H1 (cell line): ENCODE measurements around the gene SEMA3G. TPM values are rescaled to one million over a fixed set of nuclear protein-coding genes. Genes with fewer than 3 reads are reported as not detected.

Source experiments
- CTCF ChIA-PET: fragments of 300-600 bp; sonication (Branson Sonifier 250); formaldehyde crosslinking; loops from one replicate; lab custom pipeline; 2021; ENCODE audit not compliant: partially characterized antibody; lab: Charles Lee
- POLR2A ChIA-PET: fragments of 300-600 bp; sonication (Branson Sonifier 250); formaldehyde crosslinking; loops from one replicate; lab custom pipeline; 2021; ENCODE audit warnings: inconsistent platforms; ENCODE audit not compliant: partially characterized antibody; lab: Charles Lee
- DNase-seq, 2 experiments: peaks; one replicate each; pipeline versions ENCODE4 v3.0.0 to v3.0.0-alpha.2; 2010 to 2022; ENCODE audit warnings: low spot score in 2 of 2, low read depth in 1 of 2, mixed read lengths in 1 of 2
- FAIRE-seq: peaks from 2 replicates; lab custom pipeline; 2011; peaks lifted over from hg19 to GRCh38; lab: Jason Lieb, UNC
- H2AFZ ChIP-seq: 2 replicates; pipeline ENCODE4 v1.8.1; 2012; ENCODE audit warnings: low read length, inconsistent platforms
- H2AK5ac ChIP-seq: 2 replicates; pipeline ENCODE4 v1.6.1; 2013; ENCODE audit warnings: low read depth, low read length
- H2BK120ac ChIP-seq: replicated peaks from 2 replicates; pipeline ENCODE3; 2013; ENCODE audit warnings: low read depth, low read length, inconsistent platforms
- H2BK12ac ChIP-seq: 2 replicates; pipeline ENCODE4 v1.6.1; 2013; ENCODE audit warnings: low read depth, low read length
- H2BK15ac ChIP-seq: 2 replicates; pipeline ENCODE4 v1.6.1; 2013; ENCODE audit warnings: low read length
- H2BK20ac ChIP-seq: 2 replicates; pipeline ENCODE4 v1.6.1; 2013; ENCODE audit warnings: low read length
- H2BK5ac ChIP-seq: 2 replicates; pipeline ENCODE4 v1.6.1; 2013; ENCODE audit warnings: low read depth, low read length
- H3K14ac ChIP-seq: 2 replicates; pipeline ENCODE4 v1.6.1; 2013; ENCODE audit warnings: inconsistent platforms; ENCODE audit not compliant: insufficient read length
- H3K18ac ChIP-seq: 2 replicates; pipeline ENCODE4 v1.6.1; 2013; ENCODE audit warnings: low read length; ENCODE audit errors: extremely low read depth
- H3K23ac ChIP-seq: 2 replicates; pipeline ENCODE4 v1.6.1; 2013; ENCODE audit warnings: inconsistent platforms; ENCODE audit not compliant: insufficient read length
- H3K23me2 ChIP-seq: 2 replicates; pipeline ENCODE4 v1.6.1; 2013; ENCODE audit warnings: low read depth, low read length
- H3K27ac ChIP-seq: 2 replicates; pipeline ENCODE4 v1.6.1; 2011; ENCODE audit warnings: low read depth, low read length, inconsistent platforms
- H3K27me3 ChIP-seq, 4 experiments: replicated peaks in 1 of 4; 1 replicate in 1 of 4; 2 replicates in 3 of 4; pipeline versions ENCODE4 v1.6.1 to v1.8.1; 2011 to 2013; ENCODE audit warnings: low read length in 3 of 4, mild to moderate bottlenecking in 3 of 4, inconsistent platforms in 2 of 4, mixed read lengths in 2 of 4, moderate library complexity in 1 of 4; ENCODE audit not compliant: control insufficient read depth in 3 of 4, insufficient read depth in 3 of 4; ENCODE audit errors: extremely low read depth in 1 of 4
- H3K36me3 ChIP-seq, 4 experiments: 2 replicates each; pipeline versions ENCODE4 v1.6.1 to v1.8.1; 2011 to 2013; ENCODE audit warnings: mild to moderate bottlenecking in 4 of 4, low read length in 3 of 4, moderate library complexity in 2 of 4, control low read depth in 1 of 4, inconsistent platforms in 1 of 4; ENCODE audit not compliant: insufficient read depth in 4 of 4, control insufficient read depth in 2 of 4
- H3K4ac ChIP-seq: replicated peaks from 2 replicates; pipeline ENCODE3; 2013; ENCODE audit warnings: low read length, low read depth, mixed read lengths, inconsistent platforms; ENCODE audit not compliant: insufficient read length
- H3K4me1 ChIP-seq, 4 experiments: replicated peaks in 1 of 4; 1 replicate in 1 of 4; 2 replicates in 3 of 4; pipeline versions ENCODE4 v1.6.1 to v1.8.1; 2011 to 2013; ENCODE audit warnings: low read length in 3 of 4, inconsistent platforms in 2 of 4, mixed read lengths in 1 of 4; ENCODE audit not compliant: insufficient read depth in 4 of 4, control insufficient read depth in 3 of 4
- H3K4me2 ChIP-seq, 2 experiments: 2 replicates each; pipeline versions ENCODE4 v1.6.1 to v1.8.1; 2011 to 2013; ENCODE audit warnings: low read depth in 2 of 2, low read length in 2 of 2, control low read depth in 1 of 2, inconsistent platforms in 1 of 2, mild to moderate bottlenecking in 1 of 2; ENCODE audit not compliant: insufficient read depth in 1 of 2
- H3K4me3 ChIP-seq, 4 experiments: fragments of 200-600, 300-600 bp in 1 of 4; sonication (generic), shearing (Covaris generic), sonication (Bioruptor Twin) in 1 of 4; 2 replicates each; pipeline versions ENCODE4 v1.5.1 to v1.8.1; 2011 to 2016; ENCODE audit warnings: low read length in 4 of 4, low read depth in 3 of 4, control low read depth in 2 of 4, inconsistent platforms in 2 of 4, mild to moderate bottlenecking in 2 of 4, mixed read lengths in 1 of 4, moderate library complexity in 1 of 4; ENCODE audit not compliant: insufficient read depth in 2 of 4; ENCODE audit errors: extremely low read depth in 1 of 4
- H3K56ac ChIP-seq: replicated peaks from 2 replicates; pipeline ENCODE3; 2013; ENCODE audit warnings: low read depth, mild to moderate bottlenecking, mixed read lengths, low read length, inconsistent platforms; ENCODE audit not compliant: insufficient read length
- H3K79me1 ChIP-seq: 2 replicates; pipeline ENCODE4 v1.6.1; 2013; ENCODE audit warnings: low read depth, low read length, control low read depth
- H3K79me2 ChIP-seq, 2 experiments: 2 replicates each; pipeline versions ENCODE4 v1.6.1 to v1.8.1; 2012 to 2013; ENCODE audit warnings: low read length in 2 of 2, mild to moderate bottlenecking in 2 of 2, inconsistent platforms in 1 of 2; ENCODE audit not compliant: insufficient read depth in 2 of 2, control insufficient read depth in 1 of 2
- H3K9ac ChIP-seq, 4 experiments: replicated peaks in 1 of 4; 1 replicate in 1 of 4; 2 replicates in 3 of 4; pipeline versions ENCODE4 v1.6.1 to v1.8.1; 2011 to 2013; ENCODE audit warnings: low read depth in 3 of 4, low read length in 3 of 4, control low read depth in 2 of 4, mild to moderate bottlenecking in 2 of 4, moderate library complexity in 2 of 4, inconsistent platforms in 1 of 4; ENCODE audit errors: extremely low read depth in 1 of 4
- H3K9me3 ChIP-seq, 2 experiments: 2 replicates each; pipeline versions ENCODE4 v1.6.1 to v1.8.1; 2012 to 2013; ENCODE audit warnings: mild to moderate bottlenecking in 2 of 2, moderate library complexity in 2 of 2, control low read depth in 1 of 2, inconsistent platforms in 1 of 2, low read depth in 1 of 2, low read length in 1 of 2, mixed read lengths in 1 of 2; ENCODE audit not compliant: insufficient read depth in 2 of 2
- H4K20me1 ChIP-seq, 2 experiments: replicated peaks in 1 of 2; 2 replicates each; pipeline versions ENCODE3 to v1.8.1; 2011 to 2013; ENCODE audit warnings: inconsistent platforms in 2 of 2, low read length in 2 of 2, mild to moderate bottlenecking in 1 of 2; ENCODE audit not compliant: insufficient read depth in 2 of 2, control insufficient read depth in 1 of 2
- H4K5ac ChIP-seq: 2 replicates; pipeline ENCODE4 v1.6.1; 2013; ENCODE audit warnings: low read length, low read depth, mixed read lengths, inconsistent platforms; ENCODE audit not compliant: insufficient read length
- H4K8ac ChIP-seq: 2 replicates; pipeline ENCODE4 v1.8.0; 2013; ENCODE audit warnings: mild to moderate bottlenecking, moderate library complexity, low read length, inconsistent platforms; ENCODE audit not compliant: insufficient read depth; ENCODE audit errors: extremely low read depth
- H4K91ac ChIP-seq: replicated peaks from 2 replicates; pipeline ENCODE3; 2013; ENCODE audit warnings: low read length, mixed read lengths, inconsistent platforms; ENCODE audit not compliant: insufficient read length
- GABPA ChIP-seq: IDR thresholded peaks from 2 replicates; pipeline ENCODE4 v1.6.1; 2011; ENCODE audit warnings: mild to moderate bottlenecking, low read length, moderate library complexity, borderline replicate concordance; ENCODE audit not compliant: insufficient read depth
- HDAC2 ChIP-seq, 2 experiments: fragments of 300-600 bp in 1 of 2; sonication (generic) in 1 of 2; IDR thresholded peaks; 2 replicates each; pipeline ENCODE4 v1.6.1; 2011 to 2012; ENCODE audit warnings: low read depth in 2 of 2, low read length in 2 of 2, mild to moderate bottlenecking in 2 of 2, moderate library complexity in 2 of 2, borderline replicate concordance in 1 of 2, inconsistent platforms in 1 of 2
- WGBS, 2 experiments: shearing (Covaris generic) in 1 of 2; methylation state at CpG; one replicate each; pipeline versions ENCODE4 v1.1.6 to v1.1.7; 2013 to 2015; ENCODE audit warnings: low lambda C conversion rate in 2 of 2, mixed read lengths in 2 of 2, inconsistent platforms in 1 of 2, low coverage in 1 of 2, missing lambda C conversion rate in 1 of 2; ENCODE audit not compliant: insufficient replicate concordance in 2 of 2, insufficient coverage in 1 of 2, insufficient read length in 1 of 2; ENCODE audit errors: extremely low coverage in 1 of 2, missing lambda C conversion rate in 1 of 2; 5-methylcytosine and 5-hydroxymethylcytosine counted together
- polyA plus RNA-seq, 7 experiments: library from polyadenylated mRNA; depleted of rRNA in 3 of 7; stranded (reverse) in 5 of 7; unstranded in 2 of 7; fragments of >200 nt in 5 of 7; fragments of 200-250 nt in 2 of 7; gene quantifications; 1 replicate in 5 of 7; 2 replicates in 1 of 7; 4 replicates in 1 of 7; pipeline versions ENCODE4 v1.2.1 to v1.2.3, GENCODE V29; 2011 to 2013; ENCODE audit warnings: missing spikeins in 2 of 7, mixed read lengths in 2 of 7
- total RNA-seq: library from RNA; stranded (reverse); fragmentation: NEBNext Ultra II Directional; extraction: Animal tissue kit (Norgen Biotek cat#: 25700); gene quantifications from 2 replicates; pipeline ENCODE4 v1.2.1, GENCODE V29; 2021

Gene SEMA3G
- total and polyA plus RNA-seq, 2 of the 8 experiments (the other 6 are each of a cell fraction or from before 2014, with no cell fraction given), result 0.95 to 1.5 TPM

DNA sequence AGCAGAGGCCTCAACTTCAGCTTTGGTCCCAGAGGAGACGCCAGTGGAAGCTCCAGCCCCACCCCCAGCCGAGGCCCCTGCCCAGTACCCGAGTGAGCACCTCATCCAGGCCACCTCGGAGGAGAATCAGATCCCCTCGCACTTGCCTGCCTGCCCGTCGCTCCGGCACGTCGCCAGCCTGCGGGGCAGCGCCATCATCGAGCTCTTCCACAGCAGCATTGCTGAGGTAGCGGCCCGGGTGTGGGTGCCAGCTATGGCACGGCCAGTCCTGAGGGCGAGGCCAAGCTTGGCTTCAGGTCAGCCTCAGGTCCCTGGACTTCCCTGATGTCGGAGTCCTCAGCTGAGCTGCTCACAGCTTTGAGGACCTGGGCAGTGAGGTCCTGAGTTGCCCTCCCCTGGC, 44.5 kb upstream of the SEMA3G start:
- Histone ChIP-seq H2BK15ac (no peak overlapping the region), H4K91ac (no peak overlapping the region), H3K18ac (no peak overlapping the region), H4K20me1 (peaks cover 0 to 22% of the 10 kb centered on the region in 2 experiments), H2BK5ac (no peak overlapping the region; the same call in 1 of the 2 replicates), H2BK12ac (no peak overlapping the region), H4K5ac (no peak overlapping the region), H3K9ac (no peak overlapping the region), H3K27ac (no peak overlapping the region), H3K36me3 (peaks cover 21 to 62% (median 43%) of the 10 kb centered on the region in 4 experiments), H3K9me3 (no peaks in the 10 kb centered on the region), H3K79me2 (no peaks in the 10 kb centered on the region), H3K4me1 (peaks cover 0 to 1% (median under 1%) of the 10 kb centered on the region in 4 experiments; a peak in 3 of 7 replicates), H2AK5ac (no peak overlapping the region), H3K4ac (no peak overlapping the region), H2AFZ (no peak overlapping the region), H2BK120ac (no peak overlapping the region), H4K8ac (no peak overlapping the region), H3K27me3 (no peaks in the 10 kb centered on the region), H3K4me2 (no peak overlapping the region), H3K14ac (no peak overlapping the region), H3K23me2 (no peaks in the 10 kb centered on the region), H3K23ac (no peak overlapping the region), H3K4me3 (no peak overlapping the region), H3K56ac (no peak overlapping the region), H2BK20ac (no peak overlapping the region), H3K79me1 (no peaks in the 10 kb centered on the region; the same call in 1 of the 2 replicates)
- CTCF ChIA-PET, result interaction anchor here (0.7 to 2.0 kb wide), 6 partner anchors 9 to 101 kb away, joined by 3 to 7 read pairs (median 4); no protein-coding TSS in a partner anchor
- DNase-seq (no peak), FAIRE-seq (no peak)
- POLR2A ChIA-PET, result interaction anchor here (0.8 to 3.0 kb wide), 6 partner anchors 9 to 40 kb away, joined by 3 to 16 read pairs (median 4); no protein-coding TSS in a partner anchor
- no peak for TF ChIP-seq GABPA
- TF ChIP-seq HDAC2 (IDR thresholded peaks at IDR 0.05; ENCODE audit: borderline replicate concordance in 1 of 2, low read depth in 2 of 2, low read length in 2 of 2), result no peak
- WGBS, 2 experiments, result 97% methylated on average over 15 of the region's 18 CpGs; no CpG with 5 or more reads in 1 of the 2 experiments
